ENCODE results near the gene PLXNA2.

GRCh38 chr1:208257351-208257750 lies 13.2 kb upstream of the PLXNA2 start:
- TF ChIP-seq MAX (IDR thresholded peaks at IDR 0.05; ENCODE audit: insufficient read depth, insufficient read length) = no peak
- TF ChIP-seq EZH2 (IDR thresholded peaks at IDR 0.05; ENCODE audit: borderline replicate concordance, low read depth, low read length, severe bottlenecking) = no peak
